ENCODE results near the gene CCDC61. TPM values are rescaled to one million over a fixed set of nuclear protein-coding genes. Genes with fewer than 3 reads are reported as not detected.

The CCDC61 gene
- total RNA-seq, 3 donors from 2014 or later (not counting 1 experiment from before 2014, with no cell fraction given), result 10.6 to 16.9 (median 14.6) TPM

GRCh38 chr19:46022431-46023310 is 27.4 kb downstream of the CCDC61 start, which contains the start of gene PGLYRP1:
Gene PGLYRP1, minus strand, starts transcription at chr19:46023053. Its CDS starts 32 bp downstream, at chr19:46023021.
- Mint-ChIP-seq H3K36me3 (no peaks in the 10 kb centered on the region), H3K27ac (no peak within 1 kb of the TSS), H3K27me3 (ENCODE audit: low read depth in 2 of 2) (peaks cover 12 to 17% of the 10 kb centered on the region in 2 donors), H3K4me3 (no peak within 1 kb of the TSS), H3K9me3 (no peaks in the 10 kb centered on the region), H3K4me1 (peaks cover 0 to 11% of the 10 kb centered on the region in 2 donors)
- Histone ChIP-seq H3K4me3 (ENCODE audit: low read length) (no peak within 1 kb of the TSS), H3K27ac (ENCODE audit: low read length) (no peak within 1 kb of the TSS), H3K36me3 (ENCODE audit: control insufficient read depth, insufficient read depth, low read length) (no peaks in the 10 kb centered on the region), H3K27me3 (ENCODE audit: control insufficient read depth, insufficient read depth, low read length) (peaks cover 18% of the 10 kb centered on the region), H3K9me3 (ENCODE audit: control insufficient read depth, insufficient read depth, low read length) (no peaks in the 10 kb centered on the region), H3K4me1 (ENCODE audit: control insufficient read depth, insufficient read depth, low read length) (no peaks in the 10 kb centered on the region)
- no peak for TF ChIP-seq CTCF (IDR thresholded peaks at IDR 0.05)
- DNase-seq, result no peak
- 34% methylated on average over 47 of the region's 47 CpGs for WGBS (ENCODE audit: insufficient coverage)
- ATAC-seq, result no peak
- intact Hi-C loops (cut with micrococcal nuclease), result no loop called here

- intact Hi-C loops (cut with micrococcal nuclease), result no loop called here
- H3K27ac Mint-ChIP-seq, result no peak overlapping the region
- no peaks in the 10 kb centered on the region for H3K36me3 Mint-ChIP-seq
- H3K4me3 Mint-ChIP-seq, result no peak overlapping the region
- H3K4me1 ChIP-seq (ENCODE audit: control insufficient read depth, insufficient read depth, low read length), result no peaks in the 10 kb centered on the region
- 37% methylated on average over 9 of the region's 11 CpGs for whole genome bisulfite sequencing (ENCODE audit: insufficient coverage)
- ATAC-seq, result no peak
- TF ChIP-seq CTCF (IDR thresholded peaks at IDR 0.05), result no peak
- no peaks in the 10 kb centered on the region for H3K36me3 ChIP-seq (ENCODE audit: control insufficient read depth, insufficient read depth, low read length)
- no peaks in the 10 kb centered on the region for H3K9me3 ChIP-seq (ENCODE audit: control insufficient read depth, insufficient read depth, low read length)
- peaks cover 18% of the 10 kb centered on the region for H3K27me3 ChIP-seq (ENCODE audit: control insufficient read depth, insufficient read depth, low read length)
- H3K9me3 Mint-ChIP-seq, result no peaks in the 10 kb centered on the region
- peaks cover 12 to 17% of the 10 kb centered on the region in 2 donors for H3K27me3 Mint-ChIP-seq (ENCODE audit: low read depth in 2 of 2)
- no peak overlapping the region for H3K4me3 ChIP-seq (ENCODE audit: low read length)
- no peak overlapping the region for H3K27ac ChIP-seq (ENCODE audit: low read length)
- peaks cover 0 to 11% of the 10 kb centered on the region in 2 donors for H3K4me1 Mint-ChIP-seq
- no peak for DNase-seq
These were observed 28.1 kb downstream of the CCDC61 start for GRCh38 chr19:46023311-46023779.

- ATAC-seq, result no peak
- Histone ChIP-seq H3K27me3 (ENCODE audit: control insufficient read depth, insufficient read depth, low read length) (peaks cover 21% of the 10 kb centered on the region), H3K9me3 (ENCODE audit: control insufficient read depth, insufficient read depth, low read length) (no peaks in the 10 kb centered on the region), H3K27ac (ENCODE audit: low read length) (no peak overlapping the region), H3K36me3 (ENCODE audit: control insufficient read depth, insufficient read depth, low read length) (no peaks in the 10 kb centered on the region), H3K4me3 (ENCODE audit: low read length) (no peak overlapping the region), H3K4me1 (ENCODE audit: control insufficient read depth, insufficient read depth, low read length) (peaks cover 2% of the 10 kb centered on the region)
- Mint-ChIP-seq H3K27me3 (ENCODE audit: low read depth in 2 of 2) (peaks cover 31 to 32% of the 10 kb centered on the region in 2 donors), H3K36me3 (no peaks in the 10 kb centered on the region), H3K4me3 (no peak overlapping the region), H3K27ac (no peak overlapping the region), H3K9me3 (no peaks in the 10 kb centered on the region), H3K4me1 (peaks cover 5 to 16% of the 10 kb centered on the region in 2 donors)
- WGBS (ENCODE audit: insufficient coverage), result 24% methylated on average over 3 of the region's 3 CpGs
- DNase-seq, result no peak
- no peak for TF ChIP-seq CTCF (IDR thresholded peaks at IDR 0.05)
- intact Hi-C loops (cut with micrococcal nuclease), result no loop called here
These were observed 30.6 kb downstream of the CCDC61 start for GRCh38 chr19:46025835-46026234.

All from natural killer cell (primary cell).